ENCODE data around the gene LRMDA. TPM values are rescaled to one million over a fixed set of nuclear protein-coding genes. Genes with fewer than 3 reads are reported as not detected.
A peak's percentile ranks its signal among the peaks of the same experiment; 100 is the strongest.

The LRMDA gene
- total RNA-seq, 1 experiment from 2014 or later, result 0.10 TPM

GRCh38 chr10:75905490-75905889, 474.1 kb downstream of the LRMDA start:
- no peak for DNase-seq (ENCODE audit: low spot score)

GRCh38 chr10:75910032-75910431, 478.6 kb downstream of the LRMDA start:
- DNase-seq (ENCODE audit: low spot score), result no peak

- DNase-seq (ENCODE audit: low spot score), result no peak
Measured at GRCh38 chr10:75911426-75911825, 480.0 kb downstream of the LRMDA start.

GRCh38 chr10:75916906-75917305, 485.5 kb downstream of the LRMDA start:
- DNase-seq (ENCODE audit: low spot score), result no peak

GRCh38 chr10:75919913-75920312, 488.5 kb downstream of the LRMDA start:
- DNase-seq (ENCODE audit: low spot score), result no peak

GRCh38 chr10:75922435-75922834, 491.0 kb downstream of the LRMDA start:
- peak; percentile 22 for DNase-seq (ENCODE audit: low spot score)

- no peak for DNase-seq (ENCODE audit: low spot score)
Measured at GRCh38 chr10:75924309-75924902, 493.0 kb downstream of the LRMDA start.

- DNase-seq (ENCODE audit: low spot score), result no peak
Measured at GRCh38 chr10:75925999-75926398, 494.6 kb downstream of the LRMDA start.

GRCh38 chr10:75926763-75927162, 495.3 kb downstream of the LRMDA start:
- no peak for DNase-seq (ENCODE audit: low spot score)

- DNase-seq (ENCODE audit: low spot score), result no peak
Measured at GRCh38 chr10:75928231-75928630, 496.8 kb downstream of the LRMDA start.

- no peak for DNase-seq (ENCODE audit: low spot score)
Measured at GRCh38 chr10:75929630-75930161, 498.3 kb downstream of the LRMDA start.

- no peak for DNase-seq (ENCODE audit: low spot score)
Measured at GRCh38 chr10:75932921-75933320, 501.5 kb downstream of the LRMDA start.

- DNase-seq (ENCODE audit: low spot score), result no peak
Measured at GRCh38 chr10:75935240-75935639, 503.8 kb downstream of the LRMDA start.

GRCh38 chr10:75935650-75936400, 504.4 kb downstream of the LRMDA start:
- DNase-seq (ENCODE audit: low spot score), result no peak

- no peak for DNase-seq (ENCODE audit: low spot score)
Measured at GRCh38 chr10:75936841-75937240, 505.4 kb downstream of the LRMDA start.

GRCh38 chr10:75937823-75938222, 506.4 kb downstream of the LRMDA start:
- no peak for DNase-seq (ENCODE audit: low spot score)

GRCh38 chr10:75938380-75939122, 507.1 kb downstream of the LRMDA start:
- no peak for DNase-seq (ENCODE audit: low spot score)

GRCh38 chr10:75939541-75939940, 508.1 kb downstream of the LRMDA start:
- DNase-seq (ENCODE audit: low spot score), result no peak

- DNase-seq (ENCODE audit: low spot score), result no peak
Measured at GRCh38 chr10:75940742-75941141, 509.3 kb downstream of the LRMDA start.

- DNase-seq (ENCODE audit: low spot score), result no peak
Measured at GRCh38 chr10:75941223-75941801, 509.9 kb downstream of the LRMDA start.

GRCh38 chr10:75944061-75944460, 512.6 kb downstream of the LRMDA start:
- no peak for DNase-seq (ENCODE audit: low spot score)

GRCh38 chr10:75948583-75948982, 517.2 kb downstream of the LRMDA start:
- no peak for DNase-seq (ENCODE audit: low spot score)
